ENCODE measurements around the gene ZBTB2.

The ZBTB2 gene

GRCh38 chr6:151326116-151326825 is 65.1 kb downstream of the ZBTB2 start:
- no peaks in the 10 kb centered on the region for H3K4me1 ChIP-seq
- H3K27ac ChIP-seq, result no peak overlapping the region
- H3K36me3 ChIP-seq (ENCODE audit: control insufficient read depth, insufficient read depth, low read length), result no peaks in the 10 kb centered on the region
- H3K4me2 ChIP-seq (ENCODE audit: low read length), result peak overlapping the region; percentile 64
- H3K9ac ChIP-seq, result no peak overlapping the region
- no peak for TF ChIP-seq CTCF (IDR thresholded peaks at IDR 0.05)
- H3K9me3 ChIP-seq (ENCODE audit: control insufficient read depth, low read length), result no peaks in the 10 kb centered on the region
- peak overlapping the region; percentile 68 for H2AFZ ChIP-seq
- H3K79me2 ChIP-seq, result no peaks in the 10 kb centered on the region
- H3K4me3 ChIP-seq (ENCODE audit: low read depth, low read length), result peak overlapping the region; percentile 35
- no peaks in the 10 kb centered on the region for H3K27me3 ChIP-seq (ENCODE audit: control insufficient read depth, insufficient read depth, low read length)

- H3K4me1 ChIP-seq, result no peaks in the 10 kb centered on the region
- H2AFZ ChIP-seq, result peak overlapping the region; percentile 68
- no peak overlapping the region for H3K9ac ChIP-seq
- no peaks in the 10 kb centered on the region for H3K27me3 ChIP-seq (ENCODE audit: control insufficient read depth, insufficient read depth, low read length)
- H3K79me2 ChIP-seq, result no peaks in the 10 kb centered on the region
- H3K36me3 ChIP-seq (ENCODE audit: control insufficient read depth, insufficient read depth, low read length), result no peaks in the 10 kb centered on the region
- TF ChIP-seq CTCF (IDR thresholded peaks at IDR 0.05), result no peak
- no peaks in the 10 kb centered on the region for H3K9me3 ChIP-seq (ENCODE audit: control insufficient read depth, low read length)
- peak overlapping the region; percentile 64 for H3K4me2 ChIP-seq (ENCODE audit: low read length)
- H3K27ac ChIP-seq, result no peak overlapping the region
- H3K4me3 ChIP-seq (ENCODE audit: low read depth, low read length), result peak overlapping the region; percentile 35
These were observed 66.0 kb downstream of the ZBTB2 start for GRCh38 chr6:151325075-151326050.

- Histone ChIP-seq H3K27ac (no peak overlapping the region), H3K4me3 (ENCODE audit: low read depth, low read length) (no peak overlapping the region), H3K4me1 (no peaks in the 10 kb centered on the region), H3K4me2 (ENCODE audit: low read length) (no peak overlapping the region), H2AFZ (peak overlapping the region; percentile 56), H3K79me2 (no peaks in the 10 kb centered on the region), H3K36me3 (ENCODE audit: control insufficient read depth, insufficient read depth, low read length) (no peaks in the 10 kb centered on the region), H3K9ac (no peak overlapping the region), H3K9me3 (ENCODE audit: control insufficient read depth, low read length) (no peaks in the 10 kb centered on the region), H3K27me3 (ENCODE audit: control insufficient read depth, insufficient read depth, low read length) (no peaks in the 10 kb centered on the region)
- peak; percentile 33 for TF ChIP-seq CTCF (IDR thresholded peaks at IDR 0.05)
These were observed 66.9 kb downstream of the ZBTB2 start for GRCh38 chr6:151324488-151324825.

- Histone ChIP-seq H3K4me2 (ENCODE audit: low read length) (no peak overlapping the region), H2AFZ (peak overlapping the region; percentile 56), H3K36me3 (ENCODE audit: control insufficient read depth, insufficient read depth, low read length) (no peaks in the 10 kb centered on the region), H3K4me1 (no peaks in the 10 kb centered on the region), H3K9ac (no peak overlapping the region), H3K27ac (no peak overlapping the region), H3K27me3 (ENCODE audit: control insufficient read depth, insufficient read depth, low read length) (no peaks in the 10 kb centered on the region), H3K9me3 (ENCODE audit: control insufficient read depth, low read length) (no peaks in the 10 kb centered on the region), H3K79me2 (no peaks in the 10 kb centered on the region), H3K4me3 (ENCODE audit: low read depth, low read length) (no peak overlapping the region)
- peak; percentile 98 for TF ChIP-seq CTCF (IDR thresholded peaks at IDR 0.05)
These were observed 67.4 kb downstream of the ZBTB2 start for GRCh38 chr6:151323791-151324487.

Data from parathyroid adenoma (tissue), 2 donors.